GM21515 (cell line): ENCODE data around the gene TCEAL8.

Experiments
- ATAC-seq: cut with Tn5 transposase; IDR thresholded peaks from one replicate; pipeline ENCODE4 v1.9.1; 2021; ENCODE audit not compliant: unreplicated experiment

The TCEAL8 gene

DNA sequence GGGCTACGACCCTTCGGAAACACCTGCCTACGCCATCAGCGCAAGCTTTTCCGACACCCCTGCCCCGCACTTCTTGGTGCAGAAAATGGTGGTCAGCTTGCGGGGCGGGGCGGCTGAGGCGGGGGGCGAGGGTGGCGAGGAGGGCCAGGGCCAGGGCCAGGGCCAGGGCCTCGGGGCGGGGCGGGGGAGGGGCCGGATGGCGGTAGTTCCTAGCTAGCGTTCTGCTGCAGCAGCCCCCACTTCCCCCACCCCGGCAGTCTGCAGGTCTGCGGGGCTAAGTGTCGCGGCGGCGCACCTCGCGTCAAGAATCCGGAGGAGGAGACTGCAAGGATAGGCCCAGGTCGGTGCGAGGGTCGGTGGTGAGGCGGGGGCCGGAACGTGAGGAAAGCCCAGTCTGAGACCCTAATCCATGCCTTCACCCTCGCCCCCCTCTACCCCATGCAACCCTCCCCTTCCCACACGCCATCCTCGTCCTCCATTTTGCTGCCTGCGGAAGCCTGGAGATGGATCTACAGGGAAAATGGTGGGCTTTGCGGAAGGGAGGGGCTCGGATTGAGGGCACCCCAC, 39.4 kb downstream of the TCEAL8 start:
- peak; percentile 34 for ATAC-seq

DNA sequence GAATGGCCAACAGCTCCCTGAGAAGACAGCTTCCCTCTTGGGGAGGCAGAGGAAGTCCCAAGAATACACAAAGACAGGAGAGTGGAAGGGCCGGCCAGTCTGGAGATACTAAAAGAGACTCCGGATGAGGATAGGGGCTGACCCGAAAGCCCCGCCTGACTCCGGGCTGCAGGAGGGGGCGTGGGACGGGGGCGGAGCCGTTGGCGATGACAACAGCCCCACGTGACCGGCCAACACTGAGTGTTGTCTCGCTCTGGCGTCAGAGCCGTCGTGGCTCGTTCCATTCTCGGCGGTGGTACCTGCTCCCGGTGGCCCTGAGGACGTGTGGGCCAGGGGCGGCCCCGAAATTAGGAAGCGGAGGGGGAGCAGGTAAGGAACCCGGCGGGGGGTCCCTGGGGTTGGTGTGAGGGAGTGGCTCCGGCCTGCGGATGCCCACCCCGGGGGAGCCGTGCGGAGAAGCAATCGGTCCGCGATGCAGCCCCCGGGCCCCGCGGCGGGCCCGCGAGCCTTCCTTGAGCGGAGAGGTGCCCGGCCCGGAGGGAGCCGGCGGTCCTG, 40.0 kb downstream of the TCEAL8 start, which contains the start of gene BEX4:
TSS of gene BEX4 (plus strand) at position 239 of the 555 bp plus-strand sequence. CDS start 1,046 bp downstream, outside the sequence.
- ATAC-seq = peak; percentile 98

DNA sequence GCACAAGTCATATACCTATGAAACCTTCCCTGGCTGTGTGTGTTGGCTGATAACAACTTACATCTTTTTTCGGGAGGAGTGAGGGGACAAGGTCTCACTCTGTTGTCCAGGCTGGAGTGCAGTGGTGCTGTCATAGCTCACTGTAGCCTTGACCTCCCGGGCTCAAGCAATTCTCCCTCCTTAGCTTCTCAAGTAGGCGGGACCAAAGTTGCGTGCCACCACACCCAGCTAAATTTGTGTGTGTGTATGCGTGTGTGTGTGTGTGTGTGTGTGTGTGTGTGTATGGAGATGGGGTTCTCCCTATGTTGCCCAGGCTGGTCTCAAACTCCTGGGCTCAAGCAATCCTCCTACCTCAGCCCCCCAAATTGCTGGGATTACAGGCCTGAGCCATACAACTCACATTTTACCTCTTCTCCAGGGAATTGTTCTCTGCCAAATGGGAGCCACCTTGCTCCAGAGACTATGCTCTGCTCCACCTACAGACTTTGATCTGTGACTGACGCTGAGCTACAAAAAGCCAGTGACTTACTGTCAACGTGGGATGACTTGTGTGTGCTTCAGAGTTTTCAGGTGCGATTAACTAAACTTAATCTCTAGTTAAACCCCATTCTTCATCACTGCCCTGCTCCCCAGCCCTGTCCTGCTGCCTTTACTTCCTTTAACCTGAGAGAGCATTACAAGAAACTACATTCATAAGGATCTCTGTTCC, 42.1 kb downstream of the TCEAL8 start:
- no peak for ATAC-seq

DNA sequence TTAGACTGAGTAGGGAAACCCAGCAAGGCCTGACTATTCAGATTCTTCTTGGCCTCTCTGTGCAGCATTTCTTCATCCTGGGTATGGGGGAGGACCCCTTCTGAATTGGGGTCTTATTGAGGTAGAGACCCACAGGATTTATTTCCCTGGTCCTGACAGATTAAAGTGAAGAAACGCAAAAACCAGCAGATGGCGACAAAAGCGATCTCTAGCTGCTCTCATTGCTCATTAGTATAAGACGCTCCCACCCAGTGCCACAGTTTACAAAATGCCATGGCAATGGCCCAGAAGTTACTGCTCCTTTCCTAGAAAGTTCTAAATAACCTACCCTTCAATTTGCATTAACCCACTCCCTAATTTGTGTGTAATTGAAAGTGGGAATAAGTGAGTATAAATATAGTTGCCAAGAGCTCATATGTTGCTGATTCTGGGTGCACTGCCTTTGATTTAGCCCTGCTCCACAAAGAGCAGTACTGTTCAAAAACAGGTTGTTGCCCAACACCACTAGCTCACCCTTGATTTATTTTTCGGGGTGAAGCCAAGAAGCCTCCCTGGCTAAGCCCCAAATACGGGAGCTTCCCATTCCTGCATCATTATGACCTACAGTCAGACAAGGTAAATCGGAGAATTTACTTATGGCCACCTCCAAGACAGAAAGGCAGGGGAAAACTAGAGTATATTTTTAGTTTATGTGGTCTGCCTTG, 43.8 kb downstream of the TCEAL8 start:
- ATAC-seq = no peak

DNA sequence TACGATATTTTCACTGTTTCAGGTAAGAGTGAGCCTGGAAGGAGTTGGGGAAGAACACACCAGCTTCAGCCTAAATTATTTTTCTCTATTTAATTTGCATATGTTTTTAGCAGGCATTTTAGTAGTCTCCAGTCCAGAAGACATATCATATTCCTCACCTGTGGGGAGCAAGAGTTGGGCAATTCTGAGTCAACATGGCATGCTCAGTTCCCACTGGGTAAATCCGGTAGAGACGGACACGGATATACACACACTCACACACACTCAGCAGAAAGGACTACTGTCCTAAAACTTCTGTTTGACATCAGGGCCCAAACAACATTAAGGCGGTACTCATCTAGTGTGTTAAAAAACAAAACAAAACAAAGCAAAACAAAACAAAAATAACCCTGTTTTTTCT, 44.9 kb downstream of the TCEAL8 start:
- no peak for ATAC-seq
